NCI-H82 (cell line): Measurements from ENCODE around the gene BARX2.

ENCODE experiments used
- DNase-seq: peaks from one replicate; lab custom pipeline; 2025; lab: John Stamatoyannopoulos, UW

Gene BARX2

GRCh38 chr11:129440028-129440713 lies 64.5 kb downstream of the BARX2 start:
- DNase-seq: no peak

GRCh38 chr11:129442171-129442570 lies 66.5 kb downstream of the BARX2 start:
- DNase-seq: no peak

GRCh38 chr11:129443276-129443675 lies 67.6 kb downstream of the BARX2 start:
- no peak for DNase-seq

GRCh38 chr11:129444274-129444673 lies 68.6 kb downstream of the BARX2 start:
- DNase-seq: no peak

GRCh38 chr11:129445226-129445625 lies 69.6 kb downstream of the BARX2 start:
- DNase-seq: no peak

GRCh38 chr11:129446572-129446971 lies 70.9 kb downstream of the BARX2 start:
- DNase-seq: no peak

GRCh38 chr11:129447654-129448239 lies 72.1 kb downstream of the BARX2 start:
- no peak for DNase-seq

- DNase-seq: no peak
Measured at GRCh38 chr11:129451524-129451923, 75.9 kb downstream of the BARX2 start.

GRCh38 chr11:129453293-129453721 lies 77.7 kb downstream of the BARX2 start:
- DNase-seq: no peak

- no peak for DNase-seq
Measured at GRCh38 chr11:129455101-129455500, 79.5 kb downstream of the BARX2 start.

- DNase-seq: no peak
Measured at GRCh38 chr11:129455756-129456655, 80.4 kb downstream of the BARX2 start.

- DNase-seq: no peak
Measured at GRCh38 chr11:129457321-129457720, 81.7 kb downstream of the BARX2 start.

GRCh38 chr11:129458278-129458677 lies 82.6 kb downstream of the BARX2 start:
- DNase-seq: no peak

- DNase-seq: no peak
Measured at GRCh38 chr11:129458756-129459535, 83.3 kb downstream of the BARX2 start.

- no peak for DNase-seq
Measured at GRCh38 chr11:129460714-129461113, 85.1 kb downstream of the BARX2 start.

GRCh38 chr11:129484068-129484467 lies 108.4 kb downstream of the BARX2 start:
- DNase-seq: no peak

GRCh38 chr11:129489249-129489648 lies 113.6 kb downstream of the BARX2 start:
- no peak for DNase-seq

- DNase-seq: no peak
Measured at GRCh38 chr11:129490004-129490403, 114.4 kb downstream of the BARX2 start.

- DNase-seq: no peak
Measured at GRCh38 chr11:129493746-129494145, 118.1 kb downstream of the BARX2 start.
